Endothelial cell (in vitro differentiated cells): ENCODE data around the gene ZNF385B. TPM values are rescaled to one million over a fixed set of nuclear protein-coding genes. Genes with fewer than 3 reads are reported as not detected.

ENCODE experiments used
- DNase-seq: peaks from one replicate; pipeline ENCODE4 v3.0.0; 2021; ENCODE audit warnings: low spot score
- H3K27ac Mint-ChIP-seq: one replicate; pipeline ENCODE4 v1.8.0; 2021; ENCODE audit warnings: mixed read lengths, inconsistent platforms; ENCODE audit not compliant: unreplicated experiment
- H3K27me3 Mint-ChIP-seq: one replicate; pipeline ENCODE4 v1.8.0; 2021; ENCODE audit warnings: mild to moderate bottlenecking, moderate library complexity, mixed read lengths, inconsistent platforms; ENCODE audit not compliant: unreplicated experiment
- H3K36me3 Mint-ChIP-seq: one replicate; pipeline ENCODE4 v1.8.0; 2021; ENCODE audit warnings: mild to moderate bottlenecking, low read depth, mixed read lengths, inconsistent platforms; ENCODE audit not compliant: unreplicated experiment
- H3K4me1 Mint-ChIP-seq: one replicate; pipeline ENCODE4 v1.8.0; 2021; ENCODE audit warnings: mild to moderate bottlenecking, mixed read lengths, inconsistent platforms; ENCODE audit not compliant: unreplicated experiment
- H3K4me3 Mint-ChIP-seq: one replicate; pipeline ENCODE4 v1.8.0; 2021; ENCODE audit warnings: mild to moderate bottlenecking, mixed read lengths, inconsistent platforms; ENCODE audit not compliant: unreplicated experiment
- H3K9me3 Mint-ChIP-seq: one replicate; pipeline ENCODE4 v1.8.0; 2021; ENCODE audit warnings: mixed read lengths, inconsistent platforms; ENCODE audit not compliant: unreplicated experiment
- CTCF ChIP-seq: fragments of 200-600 bp; sonication (generic); IDR thresholded peaks from one replicate; pipeline ENCODE4 v1.5.0; 2021; ENCODE audit warnings: antibody characterized with exemption; ENCODE audit not compliant: unreplicated experiment
- total RNA-seq: library from RNA; stranded (reverse); fragmentation: NEBNext Ultra II Directional; extraction: Animal tissue kit (Norgen Biotek cat#: 25700); gene quantifications from one replicate; pipeline ENCODE4 v1.2.1, GENCODE V29; 2021; ENCODE audit not compliant: unreplicated experiment

The ZNF385B gene
- total RNA-seq, 1 donor from 2014 or later, result 0.49 TPM

GRCh38 chr2:179724403-179724802 is 137.0 kb downstream of the ZNF385B start:
- no peaks in the 10 kb centered on the region for H3K36me3 Mint-ChIP-seq
- no peak overlapping the region for H3K4me3 Mint-ChIP-seq
- H3K27ac Mint-ChIP-seq, result no peak overlapping the region
- no peak for TF ChIP-seq CTCF
- H3K27me3 Mint-ChIP-seq, result no peaks in the 10 kb centered on the region
- no peak for DNase-seq
- H3K9me3 Mint-ChIP-seq, result no peaks in the 10 kb centered on the region
- H3K4me1 Mint-ChIP-seq, result no peaks in the 10 kb centered on the region

GRCh38 chr2:179720173-179720772 is 141.1 kb downstream of the ZNF385B start:
- TF ChIP-seq CTCF, result no peak
- no peak for DNase-seq
- H3K4me1 Mint-ChIP-seq, result no peaks in the 10 kb centered on the region
- H3K27me3 Mint-ChIP-seq, result no peaks in the 10 kb centered on the region
- H3K9me3 Mint-ChIP-seq, result no peaks in the 10 kb centered on the region
- H3K4me3 Mint-ChIP-seq, result no peak overlapping the region
- H3K36me3 Mint-ChIP-seq, result no peaks in the 10 kb centered on the region
- no peak overlapping the region for H3K27ac Mint-ChIP-seq

- Mint-ChIP-seq H3K36me3 (no peaks in the 10 kb centered on the region), H3K27me3 (no peaks in the 10 kb centered on the region), H3K4me1 (no peaks in the 10 kb centered on the region), H3K4me3 (no peak overlapping the region), H3K9me3 (no peaks in the 10 kb centered on the region), H3K27ac (no peak overlapping the region)
- no peak for DNase-seq
- no peak for TF ChIP-seq CTCF
Observed at GRCh38 chr2:179715871-179716270, 145.5 kb downstream of the ZNF385B start.

GRCh38 chr2:179715196-179715595 is 146.2 kb downstream of the ZNF385B start:
- H3K4me3 Mint-ChIP-seq, result no peak overlapping the region
- no peak for DNase-seq
- no peaks in the 10 kb centered on the region for H3K9me3 Mint-ChIP-seq
- no peaks in the 10 kb centered on the region for H3K27me3 Mint-ChIP-seq
- no peaks in the 10 kb centered on the region for H3K36me3 Mint-ChIP-seq
- TF ChIP-seq CTCF, result no peak
- H3K4me1 Mint-ChIP-seq, result no peaks in the 10 kb centered on the region
- H3K27ac Mint-ChIP-seq, result no peak overlapping the region

GRCh38 chr2:179712825-179713224 is 148.6 kb downstream of the ZNF385B start:
- Mint-ChIP-seq H3K4me1 (no peaks in the 10 kb centered on the region), H3K27me3 (no peaks in the 10 kb centered on the region), H3K9me3 (no peaks in the 10 kb centered on the region), H3K36me3 (no peaks in the 10 kb centered on the region), H3K4me3 (no peak overlapping the region), H3K27ac (no peak overlapping the region)
- TF ChIP-seq CTCF, result no peak
- no peak for DNase-seq
